Mucosa of gallbladder (tissue), 1 donor: ENCODE results near the gene EVI5. TPM values are rescaled to one million over a fixed set of nuclear protein-coding genes. Genes with fewer than 3 reads are reported as not detected.

Experiments
- DNase-seq: peaks from one replicate; pipeline ENCODE4 v3.0.0-alpha.2; 2020; ENCODE audit warnings: low spot score
- total RNA-seq: library from RNA; stranded (reverse); gene quantifications from one replicate; pipeline ENCODE4 v1.2.1, GENCODE V29; 2021
- donor health status: DM: no; HTN: no; CAD: no.

The EVI5 gene
- total RNA-seq, 1 donor from 2014 or later = 39.2 TPM

DNA sequence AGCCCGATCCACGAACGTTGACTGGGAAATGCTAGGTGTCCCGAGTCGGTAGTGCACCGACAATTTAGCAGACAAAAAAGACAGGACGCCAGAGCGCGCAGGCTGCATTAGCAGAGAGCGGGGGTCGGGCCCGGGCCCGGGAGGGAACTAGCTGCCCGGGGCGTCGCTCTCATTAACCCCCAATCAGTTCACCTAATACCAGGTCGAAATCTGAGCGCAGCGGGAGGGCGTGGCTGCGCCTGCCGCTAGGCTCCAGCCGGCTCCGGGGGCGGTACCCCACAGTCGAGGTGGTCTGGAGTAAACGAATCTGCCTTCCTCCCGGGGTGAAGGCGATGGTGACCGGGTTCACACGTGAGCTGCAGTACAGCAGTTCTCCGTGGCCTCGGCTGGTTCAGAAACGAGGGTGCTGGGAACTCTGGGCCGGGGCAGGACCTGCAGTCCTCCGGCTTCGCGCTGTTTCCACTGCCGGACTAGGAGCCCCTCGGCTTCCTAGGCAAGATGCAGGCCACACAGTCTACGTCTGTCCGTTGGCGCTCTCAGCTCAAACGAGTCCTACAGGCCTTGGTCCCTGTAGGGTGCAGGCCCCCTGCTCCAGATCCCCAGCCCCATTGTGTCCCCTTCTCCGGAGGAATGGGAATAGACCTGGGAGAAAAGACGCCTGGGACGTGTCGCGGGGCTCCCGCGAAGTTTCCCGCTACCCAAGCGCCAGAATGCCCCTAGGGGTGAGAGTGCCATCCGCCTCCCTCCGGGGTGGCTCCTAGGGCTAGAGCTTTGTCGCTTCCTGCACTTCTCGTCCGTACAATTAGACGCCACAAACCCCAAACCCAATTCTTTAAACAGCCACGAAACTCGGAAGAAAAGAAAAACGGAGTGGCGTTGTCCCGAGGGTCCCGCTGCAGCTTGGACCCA lies 300.2 kb downstream of the EVI5 start:
- no peak for DNase-seq

- no peak for DNase-seq
Measured at GRCh38 chr1:92483610-92484471, 301.1 kb downstream of the EVI5 start.

GRCh38 chr1:92482665-92483609 lies 302.0 kb downstream of the EVI5 start:
- no peak for DNase-seq

DNA sequence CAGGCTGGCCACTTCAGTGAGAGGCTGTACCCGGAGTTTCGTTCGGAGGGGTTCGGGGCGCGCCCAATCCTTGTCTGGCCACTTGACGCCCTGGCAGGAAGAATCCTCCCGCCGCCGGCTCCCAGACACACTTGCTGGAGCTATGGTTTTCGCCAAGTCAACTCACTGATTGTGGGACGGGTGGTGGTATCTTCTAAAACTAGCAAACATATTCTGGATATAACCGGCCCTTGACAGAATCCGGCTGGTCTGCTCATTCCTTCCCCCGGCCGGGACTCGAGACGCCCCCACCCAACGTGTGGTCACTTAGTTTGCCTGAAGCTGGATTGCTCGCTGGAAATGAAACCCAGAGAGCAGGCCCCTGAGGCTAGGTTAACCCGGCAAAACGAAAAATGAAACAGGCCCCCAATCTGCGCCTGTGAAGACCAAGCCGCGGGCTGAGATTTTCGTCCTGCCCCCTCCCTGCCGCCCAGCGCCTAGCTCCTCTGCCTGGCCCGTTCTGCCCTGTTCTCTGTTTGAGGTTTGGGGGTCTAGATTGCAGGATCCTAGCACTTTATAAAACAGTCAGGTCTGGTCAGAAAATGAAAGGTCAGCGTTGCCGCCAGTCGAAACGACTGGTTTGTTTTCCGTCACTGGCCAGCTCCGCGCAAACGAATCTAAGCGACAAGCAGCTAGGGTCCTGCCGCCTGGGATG lies 302.8 kb downstream of the EVI5 start:
- DNase-seq = no peak

DNA sequence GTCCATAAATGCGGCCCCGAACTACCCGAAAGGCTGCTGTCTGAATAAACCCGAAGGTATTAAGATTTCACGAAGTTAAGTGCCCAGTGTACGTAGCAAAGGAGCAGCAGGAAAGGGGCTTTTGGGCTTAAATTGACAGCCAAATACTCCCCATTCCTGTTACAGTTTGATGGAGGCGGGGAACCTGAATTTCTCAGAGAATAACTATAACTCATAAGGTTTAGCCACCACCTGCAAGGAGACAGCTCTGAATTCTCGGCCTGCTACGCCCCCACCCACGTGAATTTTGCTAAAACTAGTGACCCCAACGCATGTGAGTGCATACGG lies 303.3 kb downstream of the EVI5 start:
- DNase-seq = no peak

DNA sequence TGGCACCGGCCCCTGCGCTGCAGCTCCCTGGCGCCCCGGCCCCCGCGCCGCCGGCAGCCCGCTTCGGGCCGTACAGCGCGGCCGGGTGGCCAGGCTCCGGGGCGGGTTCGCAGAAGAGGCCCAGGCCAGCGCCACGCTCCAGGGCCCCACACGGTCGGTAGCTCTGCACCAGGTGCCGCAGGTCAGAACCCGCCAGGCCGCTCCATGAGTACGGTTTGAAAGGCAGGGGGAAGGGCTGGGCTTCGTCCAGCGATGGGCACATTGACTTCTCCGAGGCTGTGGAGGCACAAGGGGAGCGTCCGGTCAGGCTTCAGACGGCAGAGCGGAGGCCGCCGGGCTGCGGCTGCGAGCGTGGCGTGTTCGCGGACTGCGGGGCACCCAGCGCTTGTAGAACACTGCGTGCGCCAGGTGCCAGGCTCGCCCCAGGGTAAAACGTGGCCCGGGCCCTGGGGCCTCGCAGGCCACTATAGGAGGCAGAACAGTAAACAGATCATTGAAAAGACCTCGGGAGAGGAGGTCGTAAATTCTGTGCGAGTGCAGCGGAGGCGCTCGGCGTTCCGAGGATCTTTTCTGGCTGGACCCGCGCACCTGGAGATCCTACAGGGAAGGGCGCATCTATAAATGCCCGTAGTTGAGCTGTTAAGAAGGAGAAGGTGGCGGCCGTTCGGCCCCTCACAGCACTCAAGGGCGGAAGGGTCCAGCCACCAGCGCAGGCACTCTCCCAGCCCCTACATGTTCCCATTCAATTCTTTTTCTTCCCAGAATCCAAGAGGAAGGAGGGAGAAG lies 303.9 kb downstream of the EVI5 start:
- DNase-seq = no peak

- no peak for DNase-seq
Measured at GRCh38 chr1:92480200-92480812, 304.6 kb downstream of the EVI5 start.

DNA sequence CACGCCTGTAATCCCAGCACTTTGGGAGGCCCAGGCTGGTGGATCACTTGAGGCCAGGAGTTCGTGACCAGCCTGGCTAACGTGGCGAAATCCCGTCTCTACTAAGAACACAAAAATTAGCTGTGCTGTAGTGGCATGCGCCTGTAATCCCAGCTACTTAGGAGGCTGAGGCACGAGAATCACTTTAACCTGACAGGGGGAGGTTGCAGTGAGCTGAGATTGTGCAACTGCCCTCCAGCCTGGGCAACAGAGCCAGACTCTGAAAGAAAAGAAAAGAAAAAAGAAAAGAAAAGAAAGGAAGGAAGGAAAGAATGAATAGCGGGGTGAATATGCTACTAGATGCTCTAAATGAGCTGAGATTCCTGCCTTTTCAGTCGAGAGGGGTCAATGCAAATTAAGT lies 305.3 kb downstream of the EVI5 start:
- no peak for DNase-seq

DNA sequence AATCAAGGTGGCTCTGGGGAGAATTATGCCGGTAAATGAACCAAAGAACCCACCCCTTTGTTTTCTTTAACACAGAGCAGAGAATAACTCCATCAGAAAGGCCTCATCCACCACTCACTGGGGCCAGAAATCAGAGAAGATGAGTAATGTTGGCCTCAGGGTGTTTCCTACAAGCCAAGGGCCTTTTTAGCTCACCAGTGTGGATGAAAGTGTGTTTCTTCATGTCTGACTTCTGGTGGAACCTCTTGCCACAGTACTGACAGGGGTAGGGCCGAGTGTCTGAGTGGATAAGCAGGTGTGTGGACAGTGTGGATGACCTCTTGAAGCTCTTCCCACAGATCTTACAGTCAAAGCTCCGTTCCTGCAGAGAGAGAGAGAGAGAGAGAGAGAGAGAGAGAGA lies 306.5 kb downstream of the EVI5 start:
- DNase-seq = no peak

GRCh38 chr1:92476071-92476631 lies 308.8 kb downstream of the EVI5 start:
- no peak for DNase-seq

- no peak for DNase-seq
Measured at GRCh38 chr1:92475029-92475428, 309.9 kb downstream of the EVI5 start.

DNA sequence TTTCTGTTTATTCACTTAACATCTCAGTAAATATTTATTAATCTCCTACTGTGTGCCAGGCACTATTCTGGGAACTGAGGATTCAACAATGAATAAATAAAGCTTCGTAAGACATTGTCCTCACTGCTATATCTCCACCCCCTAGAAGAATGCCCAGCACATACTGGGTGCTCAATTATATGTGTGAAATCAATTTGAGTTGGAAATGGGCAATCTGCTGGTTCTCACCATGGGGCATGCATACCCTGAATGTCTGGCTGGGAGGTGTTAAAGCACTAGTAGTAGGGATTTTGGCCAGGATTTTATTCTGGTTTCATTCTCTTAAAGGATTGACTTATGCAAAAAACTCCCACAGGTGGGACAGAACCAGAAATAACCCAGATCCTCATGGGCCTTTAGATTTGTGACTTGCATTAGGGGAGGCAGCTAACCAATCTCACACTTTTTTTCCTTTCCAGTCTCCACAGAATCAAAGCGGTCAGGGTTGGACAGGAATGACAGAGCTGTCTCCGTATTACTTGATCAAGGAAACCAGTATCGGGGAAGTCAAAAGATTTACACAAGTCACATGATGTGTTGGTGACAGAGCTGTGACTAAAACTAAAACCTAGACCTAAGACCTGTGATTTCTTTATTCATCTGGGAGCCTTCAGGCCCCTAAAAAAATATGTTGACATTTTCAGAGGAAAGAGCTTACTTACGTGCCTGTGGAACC lies 311.0 kb downstream of the EVI5 start:
- DNase-seq = no peak

- DNase-seq = no peak
Measured at GRCh38 chr1:92470216-92470615, 314.7 kb downstream of the EVI5 start.

GRCh38 chr1:92466683-92467352 lies 318.1 kb downstream of the EVI5 start:
- no peak for DNase-seq

GRCh38 chr1:92465256-92465647 lies 319.7 kb downstream of the EVI5 start:
- DNase-seq = no peak

DNA sequence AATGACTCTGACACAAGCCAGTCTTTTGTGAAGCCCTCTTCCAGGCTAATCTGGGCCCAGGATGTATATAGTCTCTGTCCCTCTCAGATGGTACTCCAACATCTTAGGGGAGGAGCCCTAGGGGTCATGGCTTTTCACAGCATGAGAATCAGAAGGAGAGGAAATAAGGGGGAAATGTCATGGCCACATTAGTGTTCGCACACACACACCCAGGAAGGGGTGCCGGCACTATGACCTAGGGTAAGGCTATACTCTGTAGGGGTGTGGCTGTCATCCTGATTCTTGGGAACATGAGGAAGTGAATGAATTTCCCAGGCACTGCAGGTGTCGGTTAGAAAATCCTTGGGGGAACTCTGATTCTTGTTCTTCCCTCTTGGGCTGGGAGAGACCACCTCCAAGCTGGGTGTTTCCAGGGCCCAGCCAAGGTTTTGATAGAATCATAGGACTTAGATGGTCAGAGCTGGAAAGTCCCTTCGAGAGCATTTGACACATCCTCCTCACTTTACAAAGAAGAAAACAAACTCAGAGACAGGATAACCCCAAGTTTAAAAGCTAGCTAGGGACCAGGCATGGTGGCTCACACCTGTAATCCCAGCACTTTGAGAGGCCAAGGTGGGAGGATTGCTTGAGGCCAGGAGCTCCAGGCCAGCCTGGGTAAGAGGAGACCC lies 320.2 kb downstream of the EVI5 start:
- no peak for DNase-seq

- DNase-seq = no peak
Measured at GRCh38 chr1:92461364-92462097, 323.4 kb downstream of the EVI5 start.
